K562 (cell line): ENCODE measurements around the gene POLR3C. TPM values are rescaled to one million over a fixed set of nuclear protein-coding genes. Genes with fewer than 3 reads are reported as not detected.

Experiments used
- CC2D1A ChIP-seq: fragments of 450-650 bp; IDR thresholded peaks from 2 replicates; pipeline ENCODE4 v1.6.1; 2017; ENCODE audit warnings: mild to moderate bottlenecking
- FOXM1 ChIP-seq, 2 experiments: fragments of 450-650 bp in 1 of 2; sonication (generic) in 1 of 2; formaldehyde crosslinking in 1 of 2; IDR thresholded peaks; 2 replicates each; pipeline versions ENCODE4 v1.6.1 to v1.9.0; 2017 to 2022; ENCODE audit warnings: low read depth in 2 of 2, mild to moderate bottlenecking in 2 of 2, missing genetic modification reagents in 1 of 2, moderate library complexity in 1 of 2
- RBM17 ChIP-seq: fragments of 200-400 bp; formaldehyde crosslinking; IDR thresholded peaks from 2 replicates; pipeline ENCODE4 v1.6.1; 2017; ENCODE audit warnings: low read depth, mild to moderate bottlenecking, low read length, borderline replicate concordance
- TRIM28 ChIP-seq: fragments of 450-650 bp; IDR thresholded peaks from 2 replicates; pipeline ENCODE4 v1.6.1; 2017
- TSC22D4 ChIP-seq: fragments of 450-650 bp; IDR thresholded peaks from 2 replicates; pipeline ENCODE4 v1.6.1; 2016; ENCODE audit warnings: missing genetic modification characterization, missing biosample characterization, control low read depth
- ZNF589 ChIP-seq: fragments of 200-800 bp; sonication (Bioruptor generic); IDR thresholded peaks from 2 replicates; pipeline ENCODE4 v1.6.1; 2016; ENCODE audit warnings: low read depth, missing genetic modification characterization, missing compliant biosample characterization
- polyA plus RNA-seq, 8 experiments: library from polyadenylated mRNA; depleted of rRNA in 4 of 8; stranded (reverse) in 5 of 8; unstranded in 3 of 8; fragments of >200 nt; fragmentation: Nextera tagmentation in 2 of 8; fragmentation: Illumina TruSeq in 1 of 8; extraction: Ambion mirVana in 2 of 8; extraction: Trizol in 1 of 8; gene quantifications; 2 replicates each; pipeline versions ENCODE4 v1.2.1 to v1.2.3, GENCODE V29; 2011 to 2014; ENCODE audit warnings: inconsistent platforms in 1 of 8, missing spikeins in 1 of 8
- total RNA-seq, 7 experiments: library from RNA; depleted of rRNA in 6 of 7; stranded (reverse); fragments of >200 nt in 6 of 7; fragmentation: Illumina TruSeq in 2 of 7; extraction: Trizol in 2 of 7; gene quantifications; 2 replicates each; pipeline versions ENCODE4 v1.2.1 to v1.2.3, GENCODE V29; 2011 to 2021; ENCODE audit warnings: low replicate concordance in 1 of 7
- TF ChIP-seq, protein P1 (sequence below): sonication (generic); formaldehyde crosslinking; IDR thresholded peaks from 2 replicates; pipeline ENCODE4 v1.8.0; 2023; ENCODE audit warnings: mild to moderate bottlenecking, missing genetic modification reagents
- TF ChIP-seq, protein P2 (sequence below): fragments of 450-650 bp; conservative IDR thresholded peaks from 2 replicates; pipeline ENCODE4 v1.6.1; 2016; ENCODE audit warnings: missing genetic modification characterization, low read depth, mild to moderate bottlenecking, control low read depth, missing compliant biosample characterization
- TF ChIP-seq, protein P3 (sequence below): fragments of 250-450 bp; sonication (Bioruptor Pico); IDR thresholded peaks from 2 replicates; pipeline ENCODE4 v1.6.1; 2021; ENCODE audit warnings: mild to moderate bottlenecking
- TF ChIP-seq, protein P4 (sequence below), 2 experiments: fragments of 450-650 bp; conservative IDR thresholded peaks; 2 replicates each; pipeline ENCODE4 v1.6.1; 2017; ENCODE audit warnings: mild to moderate bottlenecking in 2 of 2, moderate library complexity in 2 of 2
- TF ChIP-seq, protein P5 (sequence below): fragments of 450-650 bp; IDR thresholded peaks from 2 replicates; pipeline ENCODE4 v1.6.1; 2018; ENCODE audit warnings: mild to moderate bottlenecking, low read depth; ENCODE audit not compliant: partially characterized antibody
- TF ChIP-seq, protein P6 (sequence below): fragments of 250-450 bp; sonication (Bioruptor Pico); IDR thresholded peaks from 2 replicates; pipeline ENCODE4 v1.4.0; 2020; ENCODE audit warnings: mild to moderate bottlenecking
- TF ChIP-seq, protein P7 (sequence below): IDR thresholded peaks from 2 replicates; pipeline ENCODE4 v1.6.1; 2016; ENCODE audit warnings: missing genetic modification characterization, missing compliant biosample characterization

POLR3C gene
- total and polyA plus RNA-seq, 9 of the 15 experiments (the other 6 are each of a cell fraction or from before 2014, with no cell fraction given), result 19.7 to 64.1 (median 45.2) TPM

DNA sequence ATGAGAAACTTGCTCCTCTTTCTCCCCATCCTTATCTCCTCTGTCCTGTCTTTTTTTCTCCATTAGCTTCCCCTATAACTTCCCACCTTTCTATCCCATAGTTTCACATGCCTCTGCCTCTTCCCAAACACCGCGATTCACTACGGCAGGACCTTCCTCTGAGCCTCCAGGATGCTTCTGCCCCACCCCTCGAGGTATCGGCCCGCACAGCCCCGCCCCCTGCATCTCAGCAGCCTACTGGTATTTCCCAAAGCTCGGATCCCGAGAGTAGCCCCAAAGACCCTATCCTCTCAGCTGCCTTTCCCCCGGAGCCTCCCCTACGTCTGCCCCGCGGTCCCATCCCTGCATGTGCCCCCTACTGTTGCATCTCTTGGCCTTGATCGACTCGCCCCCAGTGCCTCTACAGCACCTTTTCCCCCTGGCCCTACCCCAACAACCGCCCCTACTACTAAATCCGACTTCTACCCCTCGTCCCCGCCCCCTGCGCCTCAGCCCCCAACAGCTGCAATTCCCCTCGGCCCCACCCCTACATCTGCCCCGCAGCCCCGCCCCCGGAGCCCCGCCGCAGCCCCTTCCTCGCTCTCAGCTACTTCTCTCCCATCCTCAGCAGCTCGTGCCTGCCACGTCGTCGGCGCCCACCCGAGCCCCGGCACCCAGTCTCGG, 34.4 kb downstream of the POLR3C start (continued):
- TF ChIP-seq, protein P1, sequence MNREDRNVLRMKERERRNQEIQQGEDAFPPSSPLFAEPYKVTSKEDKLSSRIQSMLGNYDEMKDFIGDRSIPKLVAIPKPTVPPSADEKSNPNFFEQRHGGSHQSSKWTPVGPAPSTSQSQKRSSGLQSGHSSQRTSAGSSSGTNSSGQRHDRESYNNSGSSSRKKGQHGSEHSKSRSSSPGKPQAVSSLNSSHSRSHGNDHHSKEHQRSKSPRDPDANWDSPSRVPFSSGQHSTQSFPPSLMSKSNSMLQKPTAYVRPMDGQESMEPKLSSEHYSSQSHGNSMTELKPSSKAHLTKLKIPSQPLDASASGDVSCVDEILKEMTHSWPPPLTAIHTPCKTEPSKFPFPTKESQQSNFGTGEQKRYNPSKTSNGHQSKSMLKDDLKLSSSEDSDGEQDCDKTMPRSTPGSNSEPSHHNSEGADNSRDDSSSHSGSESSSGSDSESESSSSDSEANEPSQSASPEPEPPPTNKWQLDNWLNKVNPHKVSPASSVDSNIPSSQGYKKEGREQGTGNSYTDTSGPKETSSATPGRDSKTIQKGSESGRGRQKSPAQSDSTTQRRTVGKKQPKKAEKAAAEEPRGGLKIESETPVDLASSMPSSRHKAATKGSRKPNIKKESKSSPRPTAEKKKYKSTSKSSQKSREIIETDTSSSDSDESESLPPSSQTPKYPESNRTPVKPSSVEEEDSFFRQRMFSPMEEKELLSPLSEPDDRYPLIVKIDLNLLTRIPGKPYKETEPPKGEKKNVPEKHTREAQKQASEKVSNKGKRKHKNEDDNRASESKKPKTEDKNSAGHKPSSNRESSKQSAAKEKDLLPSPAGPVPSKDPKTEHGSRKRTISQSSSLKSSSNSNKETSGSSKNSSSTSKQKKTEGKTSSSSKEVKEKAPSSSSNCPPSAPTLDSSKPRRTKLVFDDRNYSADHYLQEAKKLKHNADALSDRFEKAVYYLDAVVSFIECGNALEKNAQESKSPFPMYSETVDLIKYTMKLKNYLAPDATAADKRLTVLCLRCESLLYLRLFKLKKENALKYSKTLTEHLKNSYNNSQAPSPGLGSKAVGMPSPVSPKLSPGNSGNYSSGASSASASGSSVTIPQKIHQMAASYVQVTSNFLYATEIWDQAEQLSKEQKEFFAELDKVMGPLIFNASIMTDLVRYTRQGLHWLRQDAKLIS (CRISPR knock-in tag), result 0 out of 2 replicates have a peak, but pooled peaks have one; percentile 75
- peak; percentile 78 for TF ChIP-seq TRIM28
- TF ChIP-seq, protein P2, sequence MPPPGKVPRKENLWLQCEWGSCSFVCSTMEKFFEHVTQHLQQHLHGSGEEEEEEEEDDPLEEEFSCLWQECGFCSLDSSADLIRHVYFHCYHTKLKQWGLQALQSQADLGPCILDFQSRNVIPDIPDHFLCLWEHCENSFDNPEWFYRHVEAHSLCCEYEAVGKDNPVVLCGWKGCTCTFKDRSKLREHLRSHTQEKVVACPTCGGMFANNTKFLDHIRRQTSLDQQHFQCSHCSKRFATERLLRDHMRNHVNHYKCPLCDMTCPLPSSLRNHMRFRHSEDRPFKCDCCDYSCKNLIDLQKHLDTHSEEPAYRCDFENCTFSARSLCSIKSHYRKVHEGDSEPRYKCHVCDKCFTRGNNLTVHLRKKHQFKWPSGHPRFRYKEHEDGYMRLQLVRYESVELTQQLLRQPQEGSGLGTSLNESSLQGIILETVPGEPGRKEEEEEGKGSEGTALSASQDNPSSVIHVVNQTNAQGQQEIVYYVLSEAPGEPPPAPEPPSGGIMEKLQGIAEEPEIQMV (tag), result no peak
- TF ChIP-seq ZNF589 (CRISPR knock-in tag), result no peak
- TF ChIP-seq RBM17, result no peak
- TF ChIP-seq, protein P3, sequence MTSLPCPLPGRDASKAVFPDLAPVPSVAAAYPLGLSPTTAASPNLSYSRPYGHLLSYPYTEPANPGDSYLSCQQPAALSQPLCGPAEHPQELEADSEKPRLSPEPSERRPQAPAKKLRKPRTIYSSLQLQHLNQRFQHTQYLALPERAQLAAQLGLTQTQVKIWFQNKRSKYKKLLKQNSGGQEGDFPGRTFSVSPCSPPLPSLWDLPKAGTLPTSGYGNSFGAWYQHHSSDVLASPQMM (CRISPR knock-in tag), result no peak
- TF ChIP-seq, protein P4, sequence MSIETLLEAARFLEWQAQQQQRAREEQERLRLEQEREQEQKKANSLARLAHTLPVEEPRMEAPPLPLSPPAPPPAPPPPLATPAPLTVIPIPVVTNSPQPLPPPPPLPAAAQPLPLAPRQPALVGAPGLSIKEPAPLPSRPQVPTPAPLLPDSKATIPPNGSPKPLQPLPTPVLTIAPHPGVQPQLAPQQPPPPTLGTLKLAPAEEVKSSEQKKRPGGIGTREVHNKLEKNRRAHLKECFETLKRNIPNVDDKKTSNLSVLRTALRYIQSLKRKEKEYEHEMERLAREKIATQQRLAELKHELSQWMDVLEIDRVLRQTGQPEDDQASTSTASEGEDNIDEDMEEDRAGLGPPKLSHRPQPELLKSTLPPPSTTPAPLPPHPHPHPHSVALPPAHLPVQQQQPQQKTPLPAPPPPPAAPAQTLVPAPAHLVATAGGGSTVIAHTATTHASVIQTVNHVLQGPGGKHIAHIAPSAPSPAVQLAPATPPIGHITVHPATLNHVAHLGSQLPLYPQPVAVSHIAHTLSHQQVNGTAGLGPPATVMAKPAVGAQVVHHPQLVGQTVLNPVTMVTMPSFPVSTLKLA (conservative IDR thresholded peaks at IDR 0.05), result peak in 1 of 2 experiments; percentile 24; a peak in 1 of 4 replicates
- TF ChIP-seq TSC22D4 (tag), result no peak
- TF ChIP-seq, protein P5, sequence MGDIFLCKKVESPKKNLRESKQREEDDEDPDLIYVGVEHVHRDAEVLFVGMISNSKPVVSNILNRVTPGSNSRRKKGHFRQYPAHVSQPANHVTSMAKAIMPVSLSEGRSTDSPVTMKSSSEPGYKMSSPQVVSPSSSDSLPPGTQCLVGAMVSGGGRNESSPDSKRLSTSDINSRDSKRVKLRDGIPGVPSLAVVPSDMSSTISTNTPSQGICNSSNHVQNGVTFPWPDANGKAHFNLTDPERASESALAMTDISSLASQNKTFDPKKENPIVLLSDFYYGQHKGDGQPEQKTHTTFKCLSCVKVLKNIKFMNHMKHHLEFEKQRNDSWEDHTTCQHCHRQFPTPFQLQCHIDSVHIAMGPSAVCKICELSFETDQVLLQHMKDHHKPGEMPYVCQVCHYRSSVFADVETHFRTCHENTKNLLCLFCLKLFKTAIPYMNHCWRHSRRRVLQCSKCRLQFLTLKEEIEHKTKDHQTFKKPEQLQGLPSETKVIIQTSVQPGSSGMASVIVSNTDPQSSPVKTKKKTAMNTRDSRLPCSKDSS, result peak; percentile 14
- no peak for TF ChIP-seq CC2D1A
- TF ChIP-seq, protein P6, sequence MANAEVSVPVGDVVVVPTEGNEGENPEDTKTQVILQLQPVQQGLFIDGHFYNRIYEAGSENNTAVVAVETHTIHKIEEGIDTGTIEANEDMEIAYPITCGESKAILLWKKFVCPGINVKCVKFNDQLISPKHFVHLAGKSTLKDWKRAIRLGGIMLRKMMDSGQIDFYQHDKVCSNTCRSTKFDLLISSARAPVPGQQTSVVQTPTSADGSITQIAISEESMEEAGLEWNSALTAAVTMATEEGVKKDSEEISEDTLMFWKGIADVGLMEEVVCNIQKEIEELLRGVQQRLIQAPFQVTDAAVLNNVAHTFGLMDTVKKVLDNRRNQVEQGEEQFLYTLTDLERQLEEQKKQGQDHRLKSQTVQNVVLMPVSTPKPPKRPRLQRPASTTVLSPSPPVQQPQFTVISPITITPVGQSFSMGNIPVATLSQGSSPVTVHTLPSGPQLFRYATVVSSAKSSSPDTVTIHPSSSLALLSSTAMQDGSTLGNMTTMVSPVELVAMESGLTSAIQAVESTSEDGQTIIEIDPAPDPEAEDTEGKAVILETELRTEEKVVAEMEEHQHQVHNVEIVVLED (CRISPR knock-in tag), result no peak
- no peak for TF ChIP-seq FOXM1 (IDR thresholded peaks at IDR 0.05; ENCODE audit: low read depth)
- peak; percentile 16; the same call in 1 of the 2 replicates for TF ChIP-seq FOXM1 (CRISPR knock-in tag; IDR thresholded peaks at IDR 0.05; ENCODE audit: low read depth)
- TF ChIP-seq, protein P7, sequence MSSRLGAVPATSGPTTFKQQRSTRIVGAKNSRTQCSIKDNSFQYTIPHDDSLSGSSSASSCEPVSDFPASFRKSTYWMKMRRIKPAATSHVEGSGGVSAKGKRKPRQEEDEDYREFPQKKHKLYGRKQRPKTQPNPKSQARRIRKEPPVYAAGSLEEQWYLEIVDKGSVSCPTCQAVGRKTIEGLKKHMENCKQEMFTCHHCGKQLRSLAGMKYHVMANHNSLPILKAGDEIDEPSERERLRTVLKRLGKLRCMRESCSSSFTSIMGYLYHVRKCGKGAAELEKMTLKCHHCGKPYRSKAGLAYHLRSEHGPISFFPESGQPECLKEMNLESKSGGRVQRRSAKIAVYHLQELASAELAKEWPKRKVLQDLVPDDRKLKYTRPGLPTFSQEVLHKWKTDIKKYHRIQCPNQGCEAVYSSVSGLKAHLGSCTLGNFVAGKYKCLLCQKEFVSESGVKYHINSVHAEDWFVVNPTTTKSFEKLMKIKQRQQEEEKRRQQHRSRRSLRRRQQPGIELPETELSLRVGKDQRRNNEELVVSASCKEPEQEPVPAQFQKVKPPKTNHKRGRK (tag), result peak; percentile 51; the same call in 1 of the 2 replicates
